Skeletal muscle satellite cell (primary cell): ENCODE data around the gene NFIB.

Source experiments
- H3K27me3 ChIP-seq: 2 replicates; pipeline ENCODE4 v1.7.0; 2013; ENCODE audit warnings: low read length; ENCODE audit not compliant: control insufficient read depth, insufficient read depth
- H3K36me3 ChIP-seq: 2 replicates; pipeline ENCODE4 v1.7.0; 2013; ENCODE audit warnings: mild to moderate bottlenecking, control low read depth, low read length; ENCODE audit not compliant: insufficient read depth
- H3K4me1 ChIP-seq: 2 replicates; pipeline ENCODE4 v1.7.0; 2013; ENCODE audit warnings: low read length; ENCODE audit not compliant: control insufficient read depth, insufficient read depth
- H3K4me2 ChIP-seq: 2 replicates; pipeline ENCODE4 v1.7.0; 2013; ENCODE audit warnings: mild to moderate bottlenecking, low read length
- H3K4me3 ChIP-seq: 2 replicates; pipeline ENCODE4 v1.7.0; 2013; ENCODE audit warnings: low read length
- H3K9ac ChIP-seq: 2 replicates; pipeline ENCODE4 v1.7.0; 2013; ENCODE audit warnings: mild to moderate bottlenecking, low read depth, low read length, moderate library complexity
- H3K9me3 ChIP-seq: replicated peaks from 2 replicates; pipeline ENCODE4 v1.7.0; 2013; ENCODE audit warnings: mild to moderate bottlenecking, control low read depth, low read length

NFIB gene

DNA sequence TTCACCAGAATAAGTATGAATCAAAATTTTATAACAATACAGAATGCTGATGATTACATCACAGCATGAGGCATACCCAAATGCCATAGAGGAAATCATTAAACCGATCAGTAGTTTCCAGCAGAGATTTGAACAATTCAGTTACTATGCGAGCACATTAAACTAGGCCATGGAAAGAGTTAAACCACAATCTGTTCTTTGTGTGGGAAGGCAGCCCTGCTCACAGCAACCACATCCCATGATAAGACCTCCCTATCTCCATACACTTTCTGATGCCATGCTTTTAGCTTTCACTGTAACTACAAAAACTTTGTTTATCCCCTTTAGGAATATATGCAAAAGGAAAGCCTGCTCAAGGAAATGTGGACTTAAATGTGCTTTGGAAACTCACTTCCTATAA lies 4.5 kb downstream of the NFIB start:
- Histone ChIP-seq H3K36me3 (peaks cover 5% of the 10 kb centered on the region), H3K27me3 (peaks cover 4% of the 10 kb centered on the region), H3K4me3 (peak overlapping the region; percentile 38), H3K4me2 (peak overlapping the region; percentile 88), H3K9ac (peak overlapping the region; percentile 35), H3K9me3 (no peaks in the 10 kb centered on the region), H3K4me1 (peaks cover 46% of the 10 kb centered on the region)

DNA sequence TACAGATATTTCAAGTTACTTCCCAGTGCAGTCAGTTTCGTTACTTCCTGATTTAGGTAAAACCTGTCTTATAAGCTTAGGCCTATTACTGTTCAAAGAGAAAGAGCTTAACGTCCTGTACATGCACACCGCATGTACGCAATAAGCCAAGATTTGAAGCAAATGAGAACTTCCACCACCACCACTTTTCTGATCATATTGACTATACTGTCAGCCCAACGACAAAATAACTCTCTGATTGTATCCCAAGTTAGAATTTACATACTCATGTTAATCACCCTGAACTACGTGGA lies 5.1 kb downstream of the NFIB start:
- H3K9ac ChIP-seq, result peak overlapping the region; percentile 7
- peaks cover 46% of the 10 kb centered on the region for H3K4me1 ChIP-seq
- H3K9me3 ChIP-seq, result no peaks in the 10 kb centered on the region
- peak overlapping the region; percentile 88 for H3K4me2 ChIP-seq
- peaks cover 5% of the 10 kb centered on the region for H3K36me3 ChIP-seq
- peaks cover 4% of the 10 kb centered on the region for H3K27me3 ChIP-seq
- no peak overlapping the region for H3K4me3 ChIP-seq

DNA sequence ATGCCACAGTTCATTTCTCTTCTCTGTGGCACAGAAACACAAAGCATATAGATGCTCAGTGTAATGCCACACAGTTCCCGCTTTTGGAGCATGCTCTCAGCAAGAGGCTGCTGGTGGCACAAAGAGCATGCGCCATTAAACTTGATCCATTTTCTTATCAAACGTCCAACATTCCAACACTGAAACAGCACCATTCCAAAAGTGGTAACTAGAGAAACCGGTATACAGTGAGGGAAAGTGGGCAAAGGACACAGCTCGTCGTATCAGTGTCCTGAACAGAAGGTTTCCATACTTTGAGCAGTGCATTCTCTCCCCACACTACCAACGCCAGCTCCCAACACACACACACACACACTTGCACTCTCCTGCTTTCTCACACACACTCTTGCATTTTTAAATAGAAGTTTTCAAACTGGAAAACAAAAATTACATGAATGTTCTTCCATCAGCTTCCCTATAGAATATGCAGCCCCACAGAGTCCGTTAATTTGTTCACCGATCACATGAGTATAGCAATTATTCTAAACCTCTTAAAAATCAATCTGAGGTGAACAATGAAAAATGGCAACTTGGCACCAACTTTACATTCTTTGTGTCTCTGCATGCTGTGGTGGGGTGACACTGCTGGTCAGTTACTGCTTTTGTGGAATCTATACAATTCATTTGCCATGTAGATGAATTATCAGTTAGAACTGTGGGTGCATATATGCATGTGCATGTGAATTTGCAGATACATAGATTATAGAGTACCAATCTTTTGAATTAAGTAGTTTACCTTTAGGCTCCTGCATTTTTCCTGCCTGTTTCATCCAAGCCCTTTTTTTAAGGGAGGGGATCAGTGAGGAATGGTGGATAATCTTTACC lies 5.7 kb downstream of the NFIB start:
- Histone ChIP-seq H3K36me3 (peaks cover 5% of the 10 kb centered on the region), H3K4me2 (peak overlapping the region; percentile 88), H3K9me3 (no peaks in the 10 kb centered on the region), H3K27me3 (peaks cover 4% of the 10 kb centered on the region), H3K4me3 (peak overlapping the region; percentile 34), H3K4me1 (peaks cover 49% of the 10 kb centered on the region), H3K9ac (peak overlapping the region; percentile 7)

DNA sequence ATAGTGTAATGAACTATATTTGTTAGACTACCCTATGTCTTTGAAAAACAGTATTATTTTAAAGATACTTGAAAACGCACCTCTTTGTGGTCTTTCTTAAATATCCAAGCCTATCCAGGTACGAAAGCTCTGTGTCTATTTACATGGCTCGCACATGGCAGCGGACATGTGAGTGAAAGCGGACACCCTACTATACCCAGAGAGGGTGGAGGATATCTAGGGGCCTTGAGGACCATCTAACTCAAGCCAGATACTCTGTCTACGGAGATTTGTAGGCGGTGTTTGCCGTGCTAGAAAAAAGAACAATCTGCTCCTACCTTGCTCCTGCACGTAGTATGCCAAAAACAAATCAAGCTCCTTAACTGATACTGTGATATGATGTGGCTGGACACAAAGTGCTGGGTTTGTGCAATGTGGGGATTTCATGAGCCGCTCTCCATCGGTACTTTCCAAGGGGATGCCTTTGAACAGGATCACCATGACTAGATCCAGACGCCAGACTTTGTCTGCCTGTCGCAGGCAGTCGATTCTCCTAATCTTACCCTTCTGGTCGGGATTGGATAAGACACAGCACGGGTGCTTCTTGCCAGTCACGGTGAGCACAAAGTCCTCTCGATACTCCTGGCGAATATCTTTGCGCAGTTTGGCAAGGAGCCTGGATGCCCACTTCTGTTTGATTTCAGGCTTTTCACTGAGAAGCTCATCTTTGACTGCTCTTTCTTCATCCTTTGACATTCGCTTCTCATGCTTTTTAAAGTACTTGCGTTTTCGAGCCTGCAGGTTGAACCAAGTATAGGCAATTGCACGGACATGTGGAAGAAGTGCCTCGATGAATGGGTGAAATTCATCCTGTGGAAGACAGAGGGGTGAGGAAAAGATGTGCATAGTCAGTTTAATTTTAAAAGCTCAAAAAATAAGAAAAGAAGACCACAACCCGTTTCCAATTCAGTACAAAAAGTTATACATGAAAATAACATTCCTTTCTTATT lies 7.0 kb downstream of the NFIB start:
- no peaks in the 10 kb centered on the region for H3K9me3 ChIP-seq
- no peaks in the 10 kb centered on the region for H3K27me3 ChIP-seq
- peak overlapping the region; percentile 6 for H3K9ac ChIP-seq
- H3K36me3 ChIP-seq, result peaks cover 5% of the 10 kb centered on the region
- peak overlapping the region; percentile 88 for H3K4me2 ChIP-seq
- H3K4me3 ChIP-seq, result peak overlapping the region; percentile 55
- H3K4me1 ChIP-seq, result peaks cover 61% of the 10 kb centered on the region

DNA sequence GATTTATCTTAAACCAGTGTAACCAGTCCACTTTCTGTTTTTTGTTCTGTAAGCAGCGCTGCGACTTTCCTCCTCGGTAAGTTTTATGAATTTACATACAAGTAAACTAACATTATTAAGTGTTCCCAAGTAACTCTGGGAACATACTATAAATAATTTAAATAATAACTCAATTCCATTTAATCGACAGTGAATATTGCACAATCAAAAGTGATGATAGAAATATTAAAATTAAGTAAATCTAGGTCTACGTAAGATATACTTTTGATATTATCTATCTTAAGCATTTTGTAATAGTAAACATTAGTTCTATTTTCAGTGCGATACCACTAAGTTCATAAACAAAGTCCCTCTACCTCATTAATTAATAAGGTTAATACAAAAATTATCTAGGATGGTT lies 7.8 kb downstream of the NFIB start:
- Histone ChIP-seq H3K4me1 (peaks cover 67% of the 10 kb centered on the region), H3K9me3 (no peaks in the 10 kb centered on the region), H3K4me2 (peak overlapping the region; percentile 88), H3K9ac (no peak overlapping the region), H3K27me3 (no peaks in the 10 kb centered on the region), H3K4me3 (no peak overlapping the region), H3K36me3 (peaks cover 5% of the 10 kb centered on the region)

DNA sequence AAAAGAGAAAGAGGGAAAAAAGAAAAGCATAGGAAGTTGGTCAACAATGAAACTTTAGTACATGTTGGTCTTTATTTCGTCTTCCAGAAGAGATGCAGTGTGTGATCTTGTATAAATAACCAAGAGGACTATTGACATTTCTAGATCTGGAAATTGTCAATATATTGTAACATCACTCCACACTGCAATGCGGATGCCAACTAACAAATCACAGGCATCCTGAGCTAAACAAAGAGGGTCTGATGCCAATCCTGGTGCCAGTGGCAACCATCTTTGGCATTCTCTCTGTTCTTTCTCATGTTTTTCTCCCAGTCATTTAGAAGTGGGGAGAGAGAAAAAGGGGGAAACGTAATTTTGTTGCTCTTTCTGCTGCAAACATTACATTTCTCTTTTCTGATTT lies 9.7 kb downstream of the NFIB start:
- peaks cover 50% of the 10 kb centered on the region for H3K4me1 ChIP-seq
- no peaks in the 10 kb centered on the region for H3K9me3 ChIP-seq
- peak overlapping the region; percentile 39 for H3K4me2 ChIP-seq
- H3K9ac ChIP-seq, result no peak overlapping the region
- peaks cover 5% of the 10 kb centered on the region for H3K36me3 ChIP-seq
- no peaks in the 10 kb centered on the region for H3K27me3 ChIP-seq
- no peak overlapping the region for H3K4me3 ChIP-seq

DNA sequence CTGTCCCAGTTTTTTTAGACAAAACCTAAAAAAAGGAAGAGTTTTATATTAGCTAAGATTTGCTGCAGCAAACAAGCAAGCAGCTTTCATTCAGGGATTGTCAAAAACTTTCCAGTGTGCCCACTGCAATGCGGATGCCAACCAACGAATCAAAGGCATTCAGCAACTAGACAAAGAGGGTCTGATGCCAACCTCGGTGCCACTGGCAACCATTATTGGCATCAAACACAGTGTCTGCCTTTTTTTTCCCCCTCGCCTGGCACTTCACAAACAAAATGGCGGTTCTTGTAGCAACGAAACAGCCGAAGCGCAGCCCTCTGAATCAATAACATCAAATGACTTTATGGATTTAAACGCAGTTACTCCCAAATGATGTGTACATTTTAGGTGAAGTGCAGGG lies 10.4 kb downstream of the NFIB start:
- Histone ChIP-seq H3K4me2 (peak overlapping the region; percentile 39), H3K36me3 (peaks cover 5% of the 10 kb centered on the region), H3K27me3 (no peaks in the 10 kb centered on the region), H3K4me1 (peaks cover 42% of the 10 kb centered on the region), H3K9ac (no peak overlapping the region), H3K4me3 (no peak overlapping the region), H3K9me3 (no peaks in the 10 kb centered on the region)

DNA sequence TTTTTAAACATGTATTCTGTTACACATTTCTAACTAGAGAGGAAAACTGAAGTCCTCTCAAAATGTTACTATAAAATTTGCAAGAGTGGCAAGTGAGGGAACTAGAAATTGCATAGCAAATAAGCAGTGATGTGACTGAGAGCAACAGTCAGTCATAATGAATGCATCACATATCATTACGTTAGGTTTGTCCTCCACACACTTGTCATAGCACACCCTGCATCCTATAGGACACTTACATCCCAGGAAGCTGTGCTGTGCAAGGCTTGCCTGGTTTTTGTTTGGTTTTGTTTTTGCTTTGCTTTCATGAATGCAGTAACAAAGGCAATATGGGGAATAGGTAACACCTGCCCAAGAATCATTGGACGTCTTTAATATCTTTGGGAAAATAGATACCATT lies 10.8 kb downstream of the NFIB start:
- no peak overlapping the region for H3K9ac ChIP-seq
- peak overlapping the region; percentile 39 for H3K4me2 ChIP-seq
- H3K36me3 ChIP-seq, result peaks cover 5% of the 10 kb centered on the region
- H3K4me3 ChIP-seq, result no peak overlapping the region
- peaks cover 39% of the 10 kb centered on the region for H3K4me1 ChIP-seq
- H3K9me3 ChIP-seq, result no peaks in the 10 kb centered on the region
- H3K27me3 ChIP-seq, result no peaks in the 10 kb centered on the region

DNA sequence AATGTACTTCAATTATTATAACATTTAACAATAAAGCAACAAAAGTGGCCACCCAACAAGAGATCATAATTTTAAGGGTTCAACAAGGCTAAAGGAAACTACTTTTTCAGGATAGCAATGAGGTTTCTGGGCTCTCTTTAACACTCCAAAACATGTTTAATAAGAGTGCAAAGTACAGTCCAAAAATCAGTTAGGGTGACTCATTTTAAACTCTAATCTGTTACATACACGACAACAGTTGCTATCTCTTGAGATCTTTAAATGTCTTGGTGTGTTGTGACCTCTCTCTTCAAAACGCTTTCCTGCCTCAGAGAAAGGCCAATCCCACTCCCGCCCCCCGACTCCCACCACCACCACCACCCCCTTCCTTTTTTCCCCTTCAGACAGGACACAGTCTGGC lies 11.5 kb downstream of the NFIB start:
- H3K4me3 ChIP-seq, result no peak overlapping the region
- peak overlapping the region; percentile 39 for H3K4me2 ChIP-seq
- H3K9ac ChIP-seq, result no peak overlapping the region
- H3K36me3 ChIP-seq, result peaks cover 5% of the 10 kb centered on the region
- no peaks in the 10 kb centered on the region for H3K9me3 ChIP-seq
- H3K4me1 ChIP-seq, result peaks cover 32% of the 10 kb centered on the region
- H3K27me3 ChIP-seq, result no peaks in the 10 kb centered on the region

DNA sequence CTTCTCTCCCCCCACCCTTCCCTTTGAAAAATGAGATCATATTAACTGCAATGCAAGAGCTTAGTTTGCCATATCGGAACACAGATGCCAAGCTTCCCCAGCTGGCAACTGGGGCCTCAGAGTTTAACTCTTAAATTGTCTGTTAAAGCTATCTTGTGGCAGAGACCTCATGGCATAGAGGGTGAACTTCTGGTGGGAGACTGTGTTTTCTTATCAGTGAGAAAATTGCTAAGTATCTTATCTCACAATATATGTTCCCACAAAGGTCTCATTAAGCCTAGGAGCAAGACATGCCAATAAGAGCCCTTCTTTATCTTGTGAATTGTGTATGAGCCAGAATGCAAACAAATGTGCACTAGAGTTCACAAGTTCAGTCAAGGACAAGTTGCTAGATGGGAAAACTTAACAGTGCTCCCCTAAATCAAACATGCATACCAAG lies 12.3 kb downstream of the NFIB start:
- Histone ChIP-seq H3K9ac (no peak overlapping the region), H3K4me3 (no peak overlapping the region)

DNA sequence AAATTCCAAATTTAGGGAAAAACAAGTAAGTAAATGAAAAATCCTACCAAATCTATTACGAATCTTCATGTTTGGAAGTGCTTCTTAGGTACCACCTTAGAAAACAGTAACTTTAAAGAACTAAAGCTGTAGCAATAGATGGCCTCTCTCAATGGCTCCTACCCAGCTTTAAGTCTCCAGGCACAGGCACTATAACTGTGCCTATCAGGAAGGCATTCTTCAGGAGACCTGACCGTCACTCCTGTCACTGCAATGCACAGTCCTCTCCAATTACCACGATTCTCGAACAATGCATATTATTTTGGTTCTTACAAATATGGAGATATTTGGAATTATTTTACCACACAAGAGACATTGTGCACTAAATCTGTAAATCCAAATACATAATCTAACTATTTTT lies 12.9 kb downstream of the NFIB start:
- no peaks in the 10 kb centered on the region for H3K27me3 ChIP-seq
- no peaks in the 10 kb centered on the region for H3K36me3 ChIP-seq
- H3K9ac ChIP-seq, result no peak overlapping the region
- no peak overlapping the region for H3K4me2 ChIP-seq
- no peak overlapping the region for H3K4me3 ChIP-seq
- peaks cover 22% of the 10 kb centered on the region for H3K4me1 ChIP-seq
- no peaks in the 10 kb centered on the region for H3K9me3 ChIP-seq

More for the DNA sequence above, 12.3 kb downstream of the NFIB start:
- Histone ChIP-seq H3K36me3 (peaks cover 4% of the 10 kb centered on the region), H3K27me3 (no peaks in the 10 kb centered on the region), H3K4me2 (no peak overlapping the region), H3K9me3 (no peaks in the 10 kb centered on the region), H3K4me1 (peaks cover 24% of the 10 kb centered on the region)
